Mesothelial cell of epicardium (in vitro differentiated cells): ENCODE data around the gene MBNL1. TPM values are rescaled to one million over a fixed set of nuclear protein-coding genes. Genes with fewer than 3 reads are reported as not detected.
"Not testable (repeated sequence)": the region's sequence is repeated elsewhere in the genome, so short reads cannot be mapped to it uniquely, and the experiment has no call there.

Experiments used
- DNase-seq, 2 experiments: peaks; one replicate each; pipeline ENCODE4 v3.0.0; 2021; ENCODE audit warnings: low spot score in 2 of 2; ENCODE audit not compliant: unreplicated experiment in 2 of 2
- H3K27ac Mint-ChIP-seq: 2 replicates; pipeline ENCODE4 v1.8.0; 2021; ENCODE audit warnings: mixed read lengths
- H3K27me3 Mint-ChIP-seq: 2 replicates; pipeline ENCODE4 v1.8.0; 2021; ENCODE audit warnings: low read depth, mixed read lengths
- H3K36me3 Mint-ChIP-seq: 2 replicates; pipeline ENCODE4 v1.8.0; 2021; ENCODE audit warnings: mixed read lengths
- H3K4me1 Mint-ChIP-seq: 2 replicates; pipeline ENCODE4 v1.8.0; 2021; ENCODE audit warnings: mixed read lengths
- H3K4me3 Mint-ChIP-seq: 2 replicates; pipeline ENCODE4 v1.8.0; 2021; ENCODE audit warnings: mild to moderate bottlenecking, moderate library complexity, mixed read lengths
- H3K9me3 Mint-ChIP-seq: 2 replicates; pipeline ENCODE4 v1.8.0; 2021; ENCODE audit warnings: mixed read lengths
- total RNA-seq: library from RNA; stranded (reverse); gene quantifications from 3 replicates; pipeline ENCODE4 v1.2.1, GENCODE V29; 2021
- TF ChIP-seq, protein P1 (sequence below): fragments of 200-600 bp; sonication (generic); IDR thresholded peaks from one replicate; pipeline ENCODE4 v1.5.0; 2021; ENCODE audit warnings: antibody characterized with exemption; ENCODE audit not compliant: unreplicated experiment

MBNL1 gene
- total RNA-seq, 1 donor from 2014 or later = 74.8 TPM

GRCh38 chr3:152421162-152421561 is 152.4 kb downstream of the MBNL1 start:
- H3K4me3 Mint-ChIP-seq = no peak overlapping the region
- peaks cover 55% of the 10 kb centered on the region for H3K36me3 Mint-ChIP-seq
- no peaks in the 10 kb centered on the region for H3K4me1 Mint-ChIP-seq
- DNase-seq = no peak
- H3K9me3 Mint-ChIP-seq = peaks cover 30% of the 10 kb centered on the region
- TF ChIP-seq, protein P1, sequence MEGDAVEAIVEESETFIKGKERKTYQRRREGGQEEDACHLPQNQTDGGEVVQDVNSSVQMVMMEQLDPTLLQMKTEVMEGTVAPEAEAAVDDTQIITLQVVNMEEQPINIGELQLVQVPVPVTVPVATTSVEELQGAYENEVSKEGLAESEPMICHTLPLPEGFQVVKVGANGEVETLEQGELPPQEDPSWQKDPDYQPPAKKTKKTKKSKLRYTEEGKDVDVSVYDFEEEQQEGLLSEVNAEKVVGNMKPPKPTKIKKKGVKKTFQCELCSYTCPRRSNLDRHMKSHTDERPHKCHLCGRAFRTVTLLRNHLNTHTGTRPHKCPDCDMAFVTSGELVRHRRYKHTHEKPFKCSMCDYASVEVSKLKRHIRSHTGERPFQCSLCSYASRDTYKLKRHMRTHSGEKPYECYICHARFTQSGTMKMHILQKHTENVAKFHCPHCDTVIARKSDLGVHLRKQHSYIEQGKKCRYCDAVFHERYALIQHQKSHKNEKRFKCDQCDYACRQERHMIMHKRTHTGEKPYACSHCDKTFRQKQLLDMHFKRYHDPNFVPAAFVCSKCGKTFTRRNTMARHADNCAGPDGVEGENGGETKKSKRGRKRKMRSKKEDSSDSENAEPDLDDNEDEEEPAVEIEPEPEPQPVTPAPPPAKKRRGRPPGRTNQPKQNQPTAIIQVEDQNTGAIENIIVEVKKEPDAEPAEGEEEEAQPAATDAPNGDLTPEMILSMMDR = no peak
- no peak overlapping the region for H3K27ac Mint-ChIP-seq
- no peaks in the 10 kb centered on the region for H3K27me3 Mint-ChIP-seq

DNA sequence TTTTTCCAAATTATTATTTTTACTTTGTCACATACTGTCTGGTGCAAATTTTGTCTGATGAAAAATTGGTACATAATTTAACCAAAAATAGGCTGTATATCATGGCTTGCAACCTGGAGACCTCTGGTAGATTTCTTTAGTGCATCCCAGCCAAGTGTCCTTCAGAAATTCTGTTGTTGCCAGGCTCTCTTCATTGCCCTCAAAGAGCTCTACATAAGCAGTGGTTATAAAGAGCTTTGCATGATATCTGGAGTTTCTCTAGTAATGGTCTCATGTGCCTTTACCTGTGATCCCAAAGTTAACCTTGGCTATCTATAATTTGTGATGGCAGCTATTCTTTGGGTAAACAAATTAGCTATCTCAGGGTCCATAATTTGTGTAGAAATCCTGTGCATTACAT is 157.7 kb downstream of the MBNL1 start:
- peaks cover 24% of the 10 kb centered on the region for H3K9me3 Mint-ChIP-seq
- H3K4me3 Mint-ChIP-seq = no peak overlapping the region
- peaks cover 23% of the 10 kb centered on the region for H3K36me3 Mint-ChIP-seq
- no peak for DNase-seq
- no peaks in the 10 kb centered on the region for H3K27me3 Mint-ChIP-seq
- TF ChIP-seq, protein P1 = no peak
- H3K27ac Mint-ChIP-seq = no peak overlapping the region
- H3K4me1 Mint-ChIP-seq = peaks cover 8% of the 10 kb centered on the region

GRCh38 chr3:152428577-152428976 is 159.8 kb downstream of the MBNL1 start:
- peaks cover 8% of the 10 kb centered on the region for H3K4me1 Mint-ChIP-seq
- peaks cover 5% of the 10 kb centered on the region for H3K9me3 Mint-ChIP-seq
- H3K27me3 Mint-ChIP-seq = no peaks in the 10 kb centered on the region
- H3K27ac Mint-ChIP-seq = no peak overlapping the region
- TF ChIP-seq, protein P1 = no peak
- peaks cover 4% of the 10 kb centered on the region for H3K36me3 Mint-ChIP-seq
- DNase-seq = no peak
- H3K4me3 Mint-ChIP-seq = no peak overlapping the region

- Mint-ChIP-seq H3K9me3 (peaks cover 15% of the 10 kb centered on the region), H3K27me3 (no peaks in the 10 kb centered on the region), H3K4me3 (no peak overlapping the region), H3K36me3 (peaks cover 17% of the 10 kb centered on the region), H3K27ac (peak overlapping the region; percentile 22), H3K4me1 (peaks cover 8% of the 10 kb centered on the region)
- TF ChIP-seq, protein P1 = no peak
- DNase-seq = no peak
These were observed 161.7 kb downstream of the MBNL1 start for GRCh38 chr3:152430223-152431002.

- no peak for DNase-seq
- peaks cover 17% of the 10 kb centered on the region for H3K36me3 Mint-ChIP-seq
- H3K27ac Mint-ChIP-seq = no peak overlapping the region
- peaks cover 11% of the 10 kb centered on the region for H3K4me1 Mint-ChIP-seq
- no peak overlapping the region for H3K4me3 Mint-ChIP-seq
- peaks cover 15% of the 10 kb centered on the region for H3K9me3 Mint-ChIP-seq
- H3K27me3 Mint-ChIP-seq = no peaks in the 10 kb centered on the region
- TF ChIP-seq, protein P1 = no peak
These were observed 165.4 kb downstream of the MBNL1 start for GRCh38 chr3:152434142-152434541.

- H3K4me3 Mint-ChIP-seq, H3K27ac Mint-ChIP-seq, DNase-seq, H3K27me3 Mint-ChIP-seq, H3K4me1 Mint-ChIP-seq: not testable (repeated sequence)
- peaks cover 17% of the 10 kb centered on the region for H3K36me3 Mint-ChIP-seq
- H3K9me3 Mint-ChIP-seq = peaks cover 15% of the 10 kb centered on the region
These were observed 166.5 kb downstream of the MBNL1 start for GRCh38 chr3:152435210-152435609.
